Activated B cell treated with CpG ODN at 0.5 μM for 24 hours (primary cell): Measurements from ENCODE around the gene EGR4. TPM values are rescaled to one million over a fixed set of nuclear protein-coding genes. Genes with fewer than 3 reads are reported as not detected.

ENCODE experiments used
- ATAC-seq: fragments of 200-7000 bp; cut with Tn5 transposase; one replicate; pipeline ENCODE4 v1.10.0; 2021; ENCODE audit warnings: low read depth, mild to moderate bottlenecking, moderate library complexity
- CTCF ChIA-PET: fragments of 350-600 bp; sonication (Branson Sonifier 250); formaldehyde crosslinking; loops from one replicate; lab custom pipeline; 2021; ENCODE audit warnings: antibody characterized with exemption; lab: Charles Lee
- POLR2A ChIA-PET: fragments of 350-600 bp; sonication (Branson Sonifier 250); formaldehyde crosslinking; loops from one replicate; lab custom pipeline; 2021; ENCODE audit warnings: antibody characterized with exemption; lab: Charles Lee
- DNase-seq: peaks from one replicate; pipeline ENCODE4 v3.0.0; 2022
- H3K27ac Mint-ChIP-seq: one replicate; pipeline ENCODE4 v1.8.0; 2020; ENCODE audit warnings: mixed read lengths
- H3K27me3 Mint-ChIP-seq: one replicate; pipeline ENCODE4 v1.8.0; 2021; ENCODE audit warnings: mixed read lengths
- H3K36me3 Mint-ChIP-seq: one replicate; pipeline ENCODE4 v1.8.0; 2021; ENCODE audit warnings: low read depth, mixed read lengths
- H3K4me1 Mint-ChIP-seq: one replicate; pipeline ENCODE4 v1.8.0; 2021; ENCODE audit warnings: mixed read lengths
- H3K4me3 Mint-ChIP-seq: one replicate; pipeline ENCODE4 v1.8.0; 2020; ENCODE audit warnings: mild to moderate bottlenecking, mixed read lengths
- H3K9me3 Mint-ChIP-seq: one replicate; pipeline ENCODE4 v1.8.0; 2020; ENCODE audit warnings: mixed read lengths
- CTCF ChIP-seq: fragments of 200-600 bp; IDR thresholded peaks from one replicate; pipeline ENCODE4 v1.8.0; 2022; ENCODE audit warnings: antibody characterized with exemption, mild to moderate bottlenecking
- intact Hi-C: fragments of 100-400 bp; cut with micrococcal nuclease; formaldehyde crosslinking; loops from one replicate; pipeline ENCODE4 v1.15.1; 2024
- total RNA-seq: library from RNA; stranded (reverse); gene quantifications from 2 replicates; pipeline ENCODE4 v1.2.3, GENCODE V29; 2022

The EGR4 gene
- total RNA-seq, 1 donor from 2014 or later: not detected

- no peaks in the 10 kb centered on the region for H3K36me3 Mint-ChIP-seq
- no peaks in the 10 kb centered on the region for H3K9me3 Mint-ChIP-seq
- TF ChIP-seq CTCF: no peak
- DNase-seq (no peak), ATAC-seq (no peak)
- no peak overlapping the region for H3K4me3 Mint-ChIP-seq
- H3K27ac Mint-ChIP-seq: no peak overlapping the region
- intact Hi-C loops: loop anchor here (10.0 kb wide), 1 partner anchor 1151 kb away; the partner anchor contains the start of gene CYP26B1
- ChIA-PET POLR2A (no interaction called here), CTCF (interaction anchor here (0.9 kb wide), 1 partner anchor 43 kb away, joined by 3 read pairs; no protein-coding TSS in a partner anchor)
- peaks cover 22% of the 10 kb centered on the region for H3K4me1 Mint-ChIP-seq
- peaks cover 47% of the 10 kb centered on the region for H3K27me3 Mint-ChIP-seq
Measured at GRCh38 chr2:73295751-73296400, 2.5 kb upstream of the EGR4 start.

- no peak for TF ChIP-seq CTCF
- H3K9me3 Mint-ChIP-seq: no peaks in the 10 kb centered on the region
- H3K4me1 Mint-ChIP-seq: peaks cover 28% of the 10 kb centered on the region
- no peak overlapping the region for H3K4me3 Mint-ChIP-seq
- intact Hi-C loops: loop anchor here (5.0 to 10.0 kb wide), 4 partner anchors 42 to 1149 kb away; partner anchors contain the start of genes CYP26B1, EMX1 and SPR
- DNase-seq (no peak), ATAC-seq (no peak)
- POLR2A ChIA-PET: interaction anchor here (0.8 kb wide), 1 partner anchor 22 kb away, joined by 3 read pairs; no protein-coding TSS in a partner anchor
- CTCF ChIA-PET: no interaction called here
- H3K27ac Mint-ChIP-seq: no peak overlapping the region
- H3K36me3 Mint-ChIP-seq: no peaks in the 10 kb centered on the region
- H3K27me3 Mint-ChIP-seq: peaks cover 42% of the 10 kb centered on the region
Measured at GRCh38 chr2:73294239-73294638, 891 bp upstream of the EGR4 start.

- intact Hi-C loops: loop anchor here (1.0 to 10.0 kb wide), 6 partner anchors 8 to 1148 kb away; partner anchors contain the start of genes ALMS1, CYP26B1, EMX1 and SPR
- Mint-ChIP-seq H3K9me3 (no peaks in the 10 kb centered on the region), H3K4me1 (peaks cover 28% of the 10 kb centered on the region), H3K4me3 (peak overlapping the region; percentile 52), H3K27ac (no peak overlapping the region), H3K36me3 (no peaks in the 10 kb centered on the region), H3K27me3 (peaks cover 41% of the 10 kb centered on the region)
- no peak for DNase-seq
- ChIA-PET POLR2A (interaction anchor here (0.7 to 1.3 kb wide), 4 partner anchors 59 to 1541 kb away, joined by 3 to 8 read pairs (median 5); partner anchors contain the start of genes CCT7, HK2, PRADC1 and RAB11FIP5), CTCF (no interaction called here)
- no peak for TF ChIP-seq CTCF
- ATAC-seq: no peak
Measured at GRCh38 chr2:73292906-73293533, 328 bp downstream of the EGR4 start.

- intact Hi-C loops: loop anchor here (5.0 to 10.0 kb wide), 4 partner anchors 40 to 1148 kb away; partner anchors contain the start of genes CYP26B1, EMX1 and SPR
- Mint-ChIP-seq H3K9me3 (no peaks in the 10 kb centered on the region), H3K36me3 (no peaks in the 10 kb centered on the region), H3K4me1 (peaks cover 28% of the 10 kb centered on the region), H3K27me3 (peaks cover 35% of the 10 kb centered on the region), H3K4me3 (peak overlapping the region; percentile 52), H3K27ac (no peak overlapping the region)
- POLR2A ChIA-PET: no interaction called here
- no peak for ATAC-seq
- CTCF ChIA-PET: no interaction called here
- TF ChIP-seq CTCF: no peak
- DNase-seq: no peak
Measured at GRCh38 chr2:73292316-73292905, 937 bp downstream of the EGR4 start.
